Central memory CD4-positive, alpha-beta T cell (primary cell): Measurements from ENCODE around the gene PFDN1.
"Not testable (repeated sequence)": the region's sequence is repeated elsewhere in the genome, so short reads cannot be mapped to it uniquely, and the experiment has no call there.

ENCODE experiments used
- DNase-seq: peaks from one replicate; pipeline ENCODE4 v3.0.0; 2022

PFDN1 gene

DNA sequence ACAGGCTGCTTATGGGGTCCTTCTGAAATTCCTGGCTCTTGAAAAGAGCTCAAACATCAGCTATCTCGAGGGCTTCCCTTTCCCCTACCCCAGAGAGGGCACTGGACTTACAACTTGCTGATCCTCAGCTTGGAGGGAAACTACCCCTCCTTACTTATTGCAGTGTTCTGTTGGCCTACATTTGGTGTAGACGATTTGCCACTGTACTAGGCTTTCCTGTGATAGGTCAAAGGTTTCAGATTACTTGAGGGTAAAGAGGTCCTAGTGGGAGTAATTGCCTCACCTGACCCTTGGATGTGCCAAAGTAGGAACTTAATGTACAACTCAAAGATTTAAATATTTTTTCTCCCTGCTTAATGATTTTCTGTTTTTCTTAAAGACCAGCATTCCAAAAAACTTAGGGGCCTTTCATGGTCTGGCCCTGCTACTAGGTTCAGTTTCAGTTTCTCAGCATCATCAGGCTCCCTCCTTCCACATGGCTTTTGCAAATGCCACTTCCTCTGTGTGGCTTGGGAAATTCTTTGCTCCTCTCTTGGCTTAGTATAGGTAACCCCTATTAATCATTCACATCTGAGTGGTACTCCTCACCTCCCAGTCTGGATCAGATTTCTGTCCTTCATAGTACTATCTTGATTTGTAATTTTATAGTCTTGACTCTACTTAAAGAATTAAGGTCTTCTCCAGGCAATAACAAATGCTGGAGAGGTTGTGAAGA, 95.5 kb downstream of the PFDN1 start:
- DNase-seq = no peak

DNA sequence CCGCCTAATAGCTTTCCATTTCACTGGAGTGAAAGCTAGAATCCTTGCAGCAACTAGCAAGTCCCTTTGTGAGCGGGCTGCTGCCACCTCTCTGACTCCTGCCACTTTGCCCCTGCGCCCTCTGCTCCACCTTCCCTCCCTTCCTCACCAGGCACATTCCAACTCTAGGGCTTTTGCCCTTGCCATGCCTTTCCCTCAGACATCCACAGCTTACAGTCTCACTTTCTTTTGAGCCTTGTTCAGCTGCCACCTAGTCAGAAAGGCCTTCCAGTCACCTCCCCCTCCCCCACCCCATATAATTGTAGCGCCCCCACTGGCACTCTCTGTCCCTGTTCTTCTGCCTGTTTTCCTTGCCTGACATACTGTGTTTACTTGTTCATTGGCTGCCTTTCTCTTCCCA, 96.9 kb downstream of the PFDN1 start:
- no peak for DNase-seq

GRCh38 chr5:140205216-140205615, 97.7 kb downstream of the PFDN1 start:
- no peak for DNase-seq

- no peak for DNase-seq
Observed at GRCh38 chr5:140202610-140203009, 100.3 kb downstream of the PFDN1 start.

DNA sequence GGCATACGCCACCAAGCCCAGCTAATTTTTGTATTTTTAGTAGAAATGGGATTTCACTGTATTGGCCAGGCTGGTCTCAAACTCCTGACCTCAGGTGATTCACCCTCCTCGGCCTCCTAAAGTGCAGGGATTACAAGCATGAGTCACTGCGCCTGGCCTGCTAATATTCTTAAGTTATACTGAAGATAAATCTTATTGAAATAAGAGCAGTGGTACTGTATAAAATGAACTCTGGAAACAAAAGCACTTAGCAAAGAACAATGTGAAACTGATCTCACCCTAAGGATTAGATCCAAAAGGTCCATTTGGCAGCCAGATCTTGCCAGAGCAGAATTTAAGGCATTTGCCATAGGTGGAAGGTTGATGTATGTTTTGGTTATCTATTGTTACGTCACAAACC, 100.8 kb downstream of the PFDN1 start:
- no peak for DNase-seq

GRCh38 chr5:140198915-140199314, 104.0 kb downstream of the PFDN1 start:
- not testable (repeated sequence) for DNase-seq

DNA sequence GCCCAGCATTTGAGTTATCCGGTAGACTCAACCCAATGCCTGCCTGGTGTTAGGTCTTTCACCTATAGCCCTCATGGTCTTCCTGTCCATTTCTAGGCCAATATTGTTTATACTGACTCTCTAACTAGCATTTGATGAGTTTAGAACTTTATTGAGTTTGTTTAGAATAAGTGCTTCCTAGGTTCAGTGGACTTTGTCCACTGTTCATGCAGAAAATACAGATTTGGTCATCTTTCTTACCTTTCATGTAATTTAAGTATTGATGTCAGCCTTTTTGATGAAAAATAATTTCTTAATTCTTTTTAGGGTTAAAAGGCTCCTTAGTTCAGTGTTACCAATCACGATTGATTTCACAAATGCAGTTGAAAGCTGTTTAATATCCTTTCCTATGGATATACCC, 105.9 kb downstream of the PFDN1 start:
- no peak for DNase-seq

DNA sequence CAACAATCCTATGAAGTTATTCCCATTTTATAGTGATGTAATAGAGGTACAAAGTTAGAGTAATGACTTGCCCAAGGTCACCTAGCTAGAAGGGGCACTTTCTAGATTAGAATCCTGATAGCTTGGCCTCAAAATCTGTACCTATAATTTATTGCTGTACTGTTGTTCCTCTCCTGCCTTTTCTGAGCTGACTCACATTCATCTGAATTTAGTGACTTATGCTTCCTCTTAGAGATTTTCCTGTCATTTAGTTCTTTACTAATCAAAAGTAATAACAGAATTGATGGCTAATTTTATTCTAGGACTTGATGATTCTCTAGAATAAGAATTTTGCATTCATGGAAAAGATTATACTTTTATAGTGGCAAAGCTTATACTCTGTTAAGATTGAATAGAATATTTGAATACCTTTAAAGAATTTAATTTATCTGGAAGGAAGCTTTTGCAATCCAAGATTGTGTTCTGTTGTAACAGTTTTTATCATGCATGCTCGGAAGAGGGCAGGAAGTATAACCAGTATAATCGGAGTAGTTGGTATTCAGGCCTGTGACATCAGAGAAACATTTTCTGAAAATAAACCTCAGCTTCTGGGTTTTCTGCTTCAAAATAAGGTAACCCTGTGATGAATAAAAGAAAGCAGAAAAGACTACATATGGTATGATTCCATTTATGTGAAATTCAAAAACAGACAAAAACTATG, 106.6 kb downstream of the PFDN1 start:
- DNase-seq = no peak
